Testis (tissue), 5 donors: ENCODE measurements around the gene COL4A6. TPM values are rescaled to one million over a fixed set of nuclear protein-coding genes. Genes with fewer than 3 reads are reported as not detected.
"Not testable (repeated sequence)": the region's sequence is repeated elsewhere in the genome, so short reads cannot be mapped to it uniquely, and the experiment has no call there.

Experiments used
- DNase-seq: peaks from one replicate; pipeline ENCODE4 v3.0.0-alpha.2; 2019
- H3K27ac ChIP-seq, 2 donors: fragments of 200-600 bp; sonication (generic); one replicate each; pipeline ENCODE4 v1.5.1; 2019
- H3K27me3 ChIP-seq: fragments of 200-600 bp; sonication (generic); one replicate; pipeline ENCODE4 v1.5.1; 2019
- H3K36me3 ChIP-seq: fragments of 200-600 bp; sonication (generic); one replicate; pipeline ENCODE4 v1.5.1; 2017; ENCODE audit warnings: low read depth; ENCODE audit errors: missing control alignments
- H3K4me1 ChIP-seq: fragments of 200-600 bp; sonication (generic); one replicate; pipeline ENCODE4 v1.5.1; 2019
- H3K4me3 ChIP-seq, 2 donors: fragments of 200-600 bp; sonication (generic); one replicate each; pipeline ENCODE4 v1.5.1; 2017 to 2019
- H3K9me3 ChIP-seq: fragments of 200-600 bp; sonication (generic); one replicate; pipeline ENCODE4 v1.5.1; 2017
- POLR2A ChIP-seq: fragments of 450-650 bp; IDR thresholded peaks from one replicate; pipeline ENCODE4 v1.6.1; 2017; ENCODE audit warnings: antibody characterized with exemption, mild to moderate bottlenecking, moderate library complexity
- WGBS, 2 donors: methylation state at CpG; one replicate each; pipeline ENCODE4 v1.1.5; 2018; 5-methylcytosine and 5-hydroxymethylcytosine counted together
- intact Hi-C: fragments of 100-400 bp; cut with DNase I; formaldehyde crosslinking; loops from one replicate; pipeline ENCODE4 v1.15.1; 2023; ENCODE audit warnings: low total_unique reads
- long read RNA-seq, 2 donors: transcript quantifications; one replicate each; lab custom pipeline, GENCODE V29; 2026
- polyA plus RNA-seq: library from polyadenylated mRNA; stranded (reverse); fragments of 350-450 nt; fragmentation: Illumina TruSeq; extraction: RNeasy Lipid Tissue Mini Kit (QIAGEN cat#74804); gene quantifications from one replicate; pipeline ENCODE4 v1.2.3, GENCODE V29; 2014; ENCODE audit warnings: low read depth, low replicate concordance; ENCODE audit not compliant: insufficient read depth
- total RNA-seq, 2 donors: library from RNA; depleted of rRNA; stranded (reverse); fragments of >200 nt; gene quantifications; one replicate each; pipeline ENCODE4 v1.2.3, GENCODE V29; 2016
- TF ChIP-seq, protein P1 (sequence below), 3 experiments: fragments of 450-650 bp in 2 of 3; fragments of 200-600 bp in 1 of 3; sonication (generic) in 1 of 3; IDR thresholded peaks; one replicate each; pipeline ENCODE4 v1.5.1; 2016 to 2019; ENCODE audit warnings: antibody characterized with exemption in 3 of 3, mild to moderate bottlenecking in 2 of 3, moderate library complexity in 1 of 3

The COL4A6 gene
- total RNA-seq (1 to 10 TPM; 2.4 to 3.5 TPM), polyA plus RNA-seq (4.9 TPM)
- long read RNA-seq, donor 1, full-length matches to known transcripts: 2 of 2 reads
- long read RNA-seq, donor 1, partial matches to known transcripts: 0 of 2 reads
- long read RNA-seq, donor 1, other reads (novel, unspliced or antisense): 0 of 2 reads
- long read RNA-seq, donor 2, partial matches to known transcripts: 0 of 1 reads
- long read RNA-seq, donor 2, other reads (novel, unspliced or antisense): 0 of 1 reads

- Histone ChIP-seq H3K27me3 (no peaks in the 10 kb centered on the region), H3K4me3 (peak within 1 kb of the TSS; percentile 6 to 71), H3K36me3 (no peaks in the 10 kb centered on the region), H3K9me3 (no peaks in the 10 kb centered on the region), H3K4me1 (no peaks in the 10 kb centered on the region), H3K27ac (peak within 1 kb of the TSS in 1 of 2 donors; percentile 53)
- TF ChIP-seq, protein P1, sequence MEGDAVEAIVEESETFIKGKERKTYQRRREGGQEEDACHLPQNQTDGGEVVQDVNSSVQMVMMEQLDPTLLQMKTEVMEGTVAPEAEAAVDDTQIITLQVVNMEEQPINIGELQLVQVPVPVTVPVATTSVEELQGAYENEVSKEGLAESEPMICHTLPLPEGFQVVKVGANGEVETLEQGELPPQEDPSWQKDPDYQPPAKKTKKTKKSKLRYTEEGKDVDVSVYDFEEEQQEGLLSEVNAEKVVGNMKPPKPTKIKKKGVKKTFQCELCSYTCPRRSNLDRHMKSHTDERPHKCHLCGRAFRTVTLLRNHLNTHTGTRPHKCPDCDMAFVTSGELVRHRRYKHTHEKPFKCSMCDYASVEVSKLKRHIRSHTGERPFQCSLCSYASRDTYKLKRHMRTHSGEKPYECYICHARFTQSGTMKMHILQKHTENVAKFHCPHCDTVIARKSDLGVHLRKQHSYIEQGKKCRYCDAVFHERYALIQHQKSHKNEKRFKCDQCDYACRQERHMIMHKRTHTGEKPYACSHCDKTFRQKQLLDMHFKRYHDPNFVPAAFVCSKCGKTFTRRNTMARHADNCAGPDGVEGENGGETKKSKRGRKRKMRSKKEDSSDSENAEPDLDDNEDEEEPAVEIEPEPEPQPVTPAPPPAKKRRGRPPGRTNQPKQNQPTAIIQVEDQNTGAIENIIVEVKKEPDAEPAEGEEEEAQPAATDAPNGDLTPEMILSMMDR (IDR thresholded peaks at IDR 0.05): no peak
- no peak for TF ChIP-seq POLR2A
- intact Hi-C loops: no loop called here
- WGBS, 2 donors: 2% methylated on average over 14 of the region's 16 CpGs; no CpG with 5 or more reads in 1 of the 2 donors
- DNase-seq: peak; percentile 38
Observed at GRCh38 chrX:108438110-108438623, at the start of gene COL4A6. COL4A6 (minus strand) TSS chrX:108438422; CDS start chrX:108438196, 226 bp downstream.

- no peak for TF ChIP-seq POLR2A
- TF ChIP-seq, protein P1 (IDR thresholded peaks at IDR 0.05): no peak
- H3K27me3 ChIP-seq: no peaks in the 10 kb centered on the region
- no peaks in the 10 kb centered on the region for H3K4me1 ChIP-seq
- intact Hi-C loops: no loop called here
- H3K27ac ChIP-seq: no peak overlapping the region
- DNase-seq: no peak
- H3K4me3 ChIP-seq: no peak overlapping the region
- H3K36me3 ChIP-seq: no peaks in the 10 kb centered on the region
- WGBS, 2 donors: 96 to 100% methylated on average over 2 of the region's 2 CpGs
- no peaks in the 10 kb centered on the region for H3K9me3 ChIP-seq
Observed at GRCh38 chrX:108485960-108486359, 47.7 kb upstream of the COL4A6 start.

- no peak overlapping the region for H3K4me3 ChIP-seq
- no peaks in the 10 kb centered on the region for H3K27me3 ChIP-seq
- no peak for DNase-seq
- no peak for TF ChIP-seq POLR2A
- TF ChIP-seq, protein P1 (IDR thresholded peaks at IDR 0.05): no peak
- no peaks in the 10 kb centered on the region for H3K4me1 ChIP-seq
- WGBS, 2 donors: 88 to 89% methylated on average over 3 of the region's 3 CpGs
- intact Hi-C loops: no loop called here
- no peak overlapping the region for H3K27ac ChIP-seq
- H3K9me3 ChIP-seq: no peaks in the 10 kb centered on the region
- H3K36me3 ChIP-seq: no peaks in the 10 kb centered on the region
Observed at GRCh38 chrX:108484251-108484650, 46.0 kb upstream of the COL4A6 start.

GRCh38 chrX:108481528-108481927, 43.3 kb upstream of the COL4A6 start:
- H3K36me3 ChIP-seq, intact Hi-C loops, H3K4me3 ChIP-seq, DNase-seq, H3K27ac ChIP-seq, H3K9me3 ChIP-seq, H3K27me3 ChIP-seq, H3K4me1 ChIP-seq: not testable (repeated sequence)
- WGBS, 2 donors: 97 to 98% methylated on average over 6 of the region's 6 CpGs

DNA sequence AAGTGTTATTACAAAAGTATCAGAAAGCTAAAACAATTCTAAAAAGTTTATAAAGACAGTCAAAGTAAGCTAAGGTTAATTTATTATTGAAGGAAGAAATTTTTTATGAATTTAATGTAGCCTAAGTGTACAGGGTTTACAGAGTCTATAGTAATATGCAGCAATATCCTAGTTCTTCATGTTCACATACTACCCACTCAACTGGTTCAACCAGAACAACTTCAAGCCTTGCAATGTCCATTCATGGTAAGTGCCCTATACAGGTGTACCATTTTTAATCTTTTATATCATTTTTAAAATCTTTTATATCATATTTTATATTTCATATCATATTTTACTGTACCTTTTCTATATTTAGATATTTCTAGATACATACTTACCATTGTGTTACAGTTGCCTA, 35.8 kb upstream of the COL4A6 start:
- TF ChIP-seq POLR2A: no peak
- TF ChIP-seq, protein P1 (IDR thresholded peaks at IDR 0.05): no peak
- Histone ChIP-seq H3K4me3 (no peak overlapping the region), H3K27me3 (no peaks in the 10 kb centered on the region), H3K4me1 (no peaks in the 10 kb centered on the region), H3K27ac (no peak overlapping the region), H3K36me3 (no peaks in the 10 kb centered on the region), H3K9me3 (no peaks in the 10 kb centered on the region)
- intact Hi-C loops: no loop called here
- DNase-seq: no peak
